GM19372 (cell line): ENCODE measurements around the gene GABBR1.

ENCODE experiments used
- ATAC-seq: cut with Tn5 transposase; IDR thresholded peaks from one replicate; pipeline ENCODE4 v1.9.1; 2021; ENCODE audit warnings: mild to moderate bottlenecking, low read depth, moderate library complexity; ENCODE audit not compliant: unreplicated experiment

The GABBR1 gene

DNA sequence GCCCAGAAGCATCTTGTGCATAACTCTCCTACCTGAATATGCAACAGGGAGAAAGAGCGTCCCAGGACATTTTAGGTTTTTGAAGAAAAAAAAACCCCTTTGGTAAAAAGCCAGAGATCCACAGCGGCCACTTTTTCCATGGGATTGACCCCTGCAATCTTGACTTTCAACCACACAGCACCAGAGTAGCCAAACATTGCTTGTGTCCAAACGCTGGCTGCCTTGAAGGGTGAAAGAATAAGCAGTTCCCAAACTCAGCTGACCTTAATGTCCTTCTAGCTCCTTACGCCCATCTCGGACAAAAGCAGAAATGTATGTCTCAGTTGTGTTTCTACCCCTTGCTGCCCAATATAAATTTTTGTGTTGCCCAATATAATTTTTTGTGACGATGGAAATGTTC, 22.7 kb upstream of the GABBR1 start:
- no peak for ATAC-seq

DNA sequence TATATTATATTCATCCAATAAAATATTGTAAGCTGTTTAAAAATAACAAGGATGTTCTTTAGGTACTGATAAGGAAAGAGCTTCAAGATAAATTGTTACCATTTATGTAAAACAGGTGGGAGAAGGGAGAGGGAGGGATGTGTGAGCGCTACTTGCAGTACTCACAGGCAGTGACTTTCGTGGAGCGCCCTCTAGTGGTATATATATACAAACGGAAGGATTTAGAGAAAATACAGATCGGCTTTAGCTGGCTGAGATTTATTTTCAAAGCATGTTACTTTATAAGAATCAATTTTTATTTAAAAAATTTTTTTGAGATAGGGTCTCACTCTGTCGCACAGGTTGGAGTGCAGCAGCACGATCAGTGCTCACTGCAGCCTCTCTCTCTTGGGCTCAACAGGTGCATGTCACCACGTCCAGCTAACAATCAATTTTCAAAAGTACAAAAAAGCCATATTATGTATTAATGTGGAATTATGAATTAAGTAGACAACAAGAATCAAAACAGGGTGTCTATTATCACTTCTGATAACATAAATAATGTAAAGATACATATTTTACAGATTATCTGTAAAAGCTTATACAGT, 20.6 kb upstream of the GABBR1 start:
- ATAC-seq: no peak

DNA sequence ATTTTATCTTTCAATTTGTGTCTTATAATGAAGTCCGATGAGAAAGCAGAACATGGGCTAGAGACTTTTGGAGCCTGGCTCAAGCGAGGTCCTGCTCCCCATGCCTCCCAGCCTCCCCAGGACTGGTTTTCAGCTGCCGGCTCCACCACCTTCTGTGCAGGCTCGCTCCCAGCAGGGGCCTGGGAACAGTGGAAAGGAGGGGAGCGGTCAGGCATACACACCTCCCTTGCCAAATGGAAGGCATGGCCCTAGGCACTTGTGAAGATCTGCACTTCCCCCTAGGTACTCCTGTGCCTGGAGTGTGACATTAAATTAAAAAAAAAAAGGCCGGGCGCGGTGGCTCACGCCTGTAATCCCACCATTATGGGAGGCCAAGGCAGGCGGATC, 19.2 kb upstream of the GABBR1 start:
- ATAC-seq: no peak

DNA sequence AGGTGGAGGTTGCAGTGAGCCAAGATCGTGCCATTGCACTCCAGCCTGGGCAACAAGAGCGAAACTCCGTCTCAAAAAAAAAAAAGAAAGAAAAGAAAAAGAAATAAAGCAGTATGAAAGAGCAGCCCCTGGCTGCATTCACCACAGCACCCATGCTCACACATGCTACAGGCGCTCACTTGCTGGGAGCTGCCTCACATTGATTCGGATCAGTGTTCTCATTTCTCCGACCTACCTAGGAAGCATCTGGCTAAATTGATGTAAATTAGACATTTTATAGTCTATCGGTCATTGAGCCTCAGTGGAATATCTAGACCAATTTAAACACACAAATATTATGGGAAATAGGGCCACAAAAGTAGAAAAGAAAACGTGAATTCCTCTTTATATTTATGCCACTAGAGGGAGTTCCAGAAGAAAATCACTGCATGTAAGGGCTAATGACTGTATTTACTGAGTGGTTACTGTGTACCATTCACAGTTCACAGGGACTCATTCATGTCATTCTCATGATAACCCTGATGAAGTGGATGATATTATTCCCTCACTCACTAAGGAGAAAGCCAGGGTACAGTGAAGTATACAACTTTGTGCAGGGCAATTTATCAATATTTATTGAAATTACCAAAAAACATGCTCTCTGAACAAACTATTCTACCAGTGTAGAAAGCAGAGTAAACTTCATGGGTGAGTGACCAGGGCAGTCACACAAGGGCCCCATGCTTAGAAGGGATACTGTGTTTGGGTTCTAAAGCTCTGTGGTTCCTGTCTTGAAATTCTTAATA, 18.6 kb upstream of the GABBR1 start:
- ATAC-seq: no peak

- peak; percentile 94 for ATAC-seq
These were observed 17.0 kb upstream of the GABBR1 start for GRCh38 chr6:29649701-29650673.

DNA sequence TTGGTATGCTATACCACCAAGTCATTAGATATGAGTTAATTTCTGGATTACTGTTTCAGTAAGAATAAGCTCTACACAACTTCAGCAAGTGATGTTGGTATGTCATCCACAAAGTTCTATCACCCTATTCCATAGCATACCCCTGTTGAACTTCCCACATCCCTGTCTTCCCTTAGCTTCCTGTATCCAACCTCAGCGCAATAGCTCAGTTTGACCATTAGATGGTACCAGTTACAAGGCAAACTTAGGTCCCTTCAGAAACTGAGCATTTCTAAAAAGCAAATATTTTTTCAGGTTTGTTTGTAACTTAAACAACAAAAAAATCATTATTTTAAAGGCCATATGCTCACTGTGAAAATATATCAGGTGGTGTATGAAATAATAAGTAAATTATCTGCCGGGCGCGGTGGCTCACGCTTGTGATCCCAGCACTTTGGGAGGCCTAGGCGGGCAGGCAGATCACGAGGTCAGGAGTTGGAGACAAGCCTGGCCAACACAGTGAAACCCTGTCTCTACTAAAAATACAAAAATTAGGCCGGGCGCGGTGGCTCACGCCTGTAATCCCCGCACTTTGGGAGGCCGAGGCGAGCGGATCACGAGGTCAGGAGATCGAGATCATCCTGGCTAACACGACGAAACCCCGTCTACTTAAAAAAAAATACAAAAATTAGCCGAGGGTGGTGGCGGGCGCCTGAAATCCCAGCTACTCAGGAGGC, 15.1 kb upstream of the GABBR1 start:
- ATAC-seq: no peak

DNA sequence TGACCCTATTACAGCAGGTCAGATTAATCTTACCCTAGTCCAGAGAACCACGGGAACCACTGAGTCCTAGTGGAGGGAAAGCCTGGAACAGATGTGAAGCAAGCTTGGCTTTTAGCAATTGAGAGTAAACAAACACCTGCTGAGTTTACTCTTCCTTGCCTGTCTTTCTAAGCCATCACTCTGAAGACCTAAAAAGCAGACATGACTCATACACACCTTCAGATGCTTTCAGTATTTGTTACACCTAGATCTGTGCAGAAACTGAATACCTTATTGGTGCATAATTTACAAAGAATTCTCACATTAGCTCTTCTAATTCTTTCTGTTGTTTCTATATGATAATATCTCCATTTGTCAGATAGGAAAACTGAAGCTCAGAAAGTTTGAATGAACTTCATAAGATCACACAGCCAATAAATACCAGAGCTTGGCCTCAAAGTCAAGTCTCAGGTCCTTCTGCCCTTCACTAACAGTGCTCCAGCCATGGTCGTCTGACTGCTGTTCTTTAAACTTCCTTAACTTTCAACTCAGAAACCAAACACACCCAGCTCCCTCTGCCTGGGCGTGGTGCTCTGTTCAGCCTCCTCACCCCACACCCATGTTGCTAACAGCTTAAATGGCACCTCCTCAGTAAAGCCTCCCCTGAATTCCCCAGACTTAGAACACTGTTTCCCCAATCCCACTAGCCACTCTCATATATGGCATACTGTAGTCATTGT, 8.6 kb upstream of the GABBR1 start:
- ATAC-seq: no peak

- ATAC-seq: no peak
These were observed 4.3 kb upstream of the GABBR1 start for GRCh38 chr6:29637247-29637646.

GRCh38 chr6:29633534-29633905, 537 bp upstream of the GABBR1 start:
- ATAC-seq: no peak

DNA sequence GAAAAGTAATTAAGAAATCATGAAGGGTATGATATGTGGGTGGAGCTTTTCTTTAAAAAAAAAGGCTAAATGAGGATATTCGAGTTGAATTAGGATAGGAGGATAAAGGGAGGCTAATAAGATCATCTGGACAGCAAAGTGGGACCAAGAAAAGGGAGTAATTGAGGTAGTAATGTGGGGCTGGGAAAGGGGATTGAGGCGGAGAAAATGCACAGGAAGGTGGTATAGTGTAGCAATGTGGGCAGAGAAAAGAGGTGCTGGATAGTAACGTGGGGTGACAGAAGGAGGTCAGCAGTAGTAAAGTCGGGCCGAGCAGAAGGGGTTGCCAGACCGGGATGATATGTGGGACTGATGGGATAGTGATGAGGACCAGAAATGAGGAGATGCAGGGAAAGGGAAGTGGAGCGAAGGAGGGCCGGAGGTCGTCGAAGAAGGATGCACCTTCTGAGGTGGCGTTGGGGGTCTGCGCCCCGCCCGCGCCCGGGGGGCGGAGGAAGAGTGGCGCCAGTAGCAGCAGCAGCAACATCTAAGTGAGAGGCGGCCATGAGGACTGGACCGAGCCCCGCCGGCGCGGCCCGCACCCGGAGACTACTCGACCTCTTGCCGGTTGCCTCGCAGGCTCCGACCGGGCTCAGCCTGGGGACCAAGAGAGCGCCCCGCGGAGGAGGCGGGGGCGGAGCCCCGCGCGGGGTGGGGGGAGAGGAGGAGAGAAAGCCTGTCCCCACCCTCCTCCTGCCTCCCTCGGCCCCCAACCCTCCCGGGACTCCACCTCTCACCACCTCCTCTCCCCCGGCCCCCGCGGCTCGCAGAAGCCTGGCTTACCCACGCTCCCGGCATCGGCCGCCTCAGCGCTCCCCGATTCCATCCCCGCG, 887 bp downstream of the GABBR1 start:
- peak; percentile 30 for ATAC-seq

- no peak for ATAC-seq
These were observed 1.7 kb downstream of the GABBR1 start for GRCh38 chr6:29631209-29631810.

DNA sequence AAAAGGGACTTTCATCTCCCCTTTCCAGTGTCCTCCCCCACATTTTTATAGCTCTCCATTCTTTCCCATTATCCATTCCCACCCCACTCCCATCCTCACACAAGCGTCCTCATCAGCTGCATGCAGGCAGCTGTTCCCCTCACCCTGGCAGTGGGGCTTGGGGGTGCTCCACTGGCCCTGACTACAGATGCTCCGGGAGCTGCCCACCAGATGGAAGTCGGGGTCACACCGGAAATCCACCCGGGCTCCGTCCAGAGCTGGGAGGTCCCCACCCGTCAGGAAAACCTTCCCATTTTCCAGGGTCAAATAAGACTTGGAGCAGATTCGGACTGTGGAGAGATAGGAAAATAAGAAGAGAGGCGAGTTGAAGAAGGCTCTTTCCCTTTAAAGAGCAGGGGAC, 2.7 kb downstream of the GABBR1 start:
- no peak for ATAC-seq

DNA sequence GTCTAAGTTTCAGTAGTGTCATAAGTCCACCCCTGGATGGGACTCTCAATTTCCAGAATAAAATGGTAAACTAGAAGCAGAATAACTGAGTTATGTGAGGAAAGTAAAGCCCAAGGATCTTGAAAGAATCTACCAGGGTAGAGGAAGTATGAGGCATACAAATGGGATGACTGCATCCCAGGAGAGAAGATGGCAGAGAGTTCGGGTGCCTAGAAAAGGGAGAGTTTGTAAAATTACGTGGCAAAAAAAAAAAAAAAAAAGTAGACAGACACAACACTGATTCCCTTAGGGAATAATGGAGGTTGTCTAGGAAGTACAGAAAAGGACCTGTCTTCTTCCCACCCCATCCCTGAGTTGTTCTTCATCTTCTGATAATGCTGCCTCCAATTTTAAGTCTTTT, 3.4 kb downstream of the GABBR1 start:
- no peak for ATAC-seq

DNA sequence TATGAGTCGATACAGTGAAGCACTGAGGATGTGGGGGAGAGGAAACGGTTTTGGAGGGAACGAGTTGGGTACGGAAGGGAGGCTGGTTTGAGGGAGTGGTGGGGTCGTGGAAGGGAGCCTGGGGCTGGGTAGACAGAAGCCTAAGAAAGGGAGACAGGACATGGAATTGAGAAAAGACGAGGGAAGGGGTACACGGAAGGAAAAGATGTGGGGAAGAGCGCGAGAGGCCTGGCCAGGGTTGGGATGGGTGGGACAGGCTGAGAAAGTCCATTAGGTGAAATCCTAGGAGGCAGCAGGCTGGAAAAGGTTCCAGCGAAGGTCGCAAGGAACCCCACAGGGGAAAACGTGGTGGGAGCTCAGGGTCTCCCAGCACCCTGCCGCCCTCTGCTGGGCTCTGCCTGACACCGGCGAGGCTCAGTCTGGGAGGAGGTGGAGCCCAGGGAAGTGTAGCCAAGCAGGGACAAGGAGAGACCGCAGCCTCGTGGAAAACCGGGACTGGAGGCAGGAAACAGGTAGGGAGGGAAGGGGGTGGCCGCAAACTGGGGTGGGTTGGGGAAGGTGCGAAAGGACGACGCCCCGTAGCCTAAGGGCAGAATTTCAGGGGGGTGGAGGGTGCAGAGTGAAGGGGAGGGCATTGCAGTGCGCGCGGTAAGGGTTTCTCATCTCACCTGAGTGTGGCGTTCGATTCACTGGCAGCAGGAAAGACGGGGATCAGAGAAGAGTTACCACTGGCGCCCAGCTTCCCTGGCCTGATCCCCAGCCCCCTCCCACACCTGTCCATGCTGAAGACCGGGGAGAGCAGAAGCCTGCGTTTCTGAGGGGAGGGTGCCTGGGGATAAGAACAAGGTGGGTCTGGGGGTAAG, 4.3 kb downstream of the GABBR1 start:
- no peak for ATAC-seq

GRCh38 chr6:29627755-29628418, 5.1 kb downstream of the GABBR1 start:
- no peak for ATAC-seq

DNA sequence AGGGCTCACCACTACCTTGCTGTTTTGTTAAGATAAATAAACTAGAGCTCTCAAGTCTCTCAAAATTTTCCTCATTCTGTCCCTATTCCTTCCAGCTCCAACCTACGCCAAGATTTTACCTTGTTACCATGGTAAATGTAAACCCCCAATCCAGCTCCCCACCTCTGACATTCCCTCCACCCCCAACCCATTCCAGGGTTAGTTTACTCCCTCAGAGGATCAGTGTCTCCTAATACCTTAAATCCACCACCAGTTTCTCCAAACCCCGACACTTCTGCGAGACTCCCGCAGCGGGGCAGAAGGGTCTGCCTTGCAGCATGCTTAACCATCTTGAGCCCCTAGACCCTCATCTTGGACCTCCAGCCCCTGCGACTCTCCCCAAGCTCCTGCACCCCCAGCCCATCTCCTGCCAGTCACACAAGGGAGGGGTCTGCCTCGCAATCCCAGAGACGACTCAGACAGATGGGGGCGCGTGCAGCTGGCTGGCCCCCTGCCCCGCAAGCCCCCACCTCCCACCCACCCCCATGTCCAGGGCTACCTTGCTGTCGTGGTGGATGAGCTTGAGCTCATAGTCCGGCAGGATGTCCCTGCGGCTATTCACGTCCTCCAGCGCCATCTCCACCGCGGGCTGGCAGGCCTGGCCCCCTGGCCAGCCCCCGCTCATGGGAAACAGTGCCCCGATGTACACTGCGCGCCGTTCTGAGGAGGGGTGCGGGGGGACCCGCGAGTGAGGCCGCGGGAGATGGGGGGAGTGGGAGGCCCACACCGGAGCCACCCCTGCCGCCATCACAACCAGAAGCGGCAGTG, 5.8 kb downstream of the GABBR1 start:
- ATAC-seq: no peak
